Karpas-422 (cell line): ENCODE data around the gene LYZL1. TPM values are rescaled to one million over a fixed set of nuclear protein-coding genes. Genes with fewer than 3 reads are reported as not detected.

Experiments
- DNase-seq: peaks from one replicate; pipeline ENCODE4 v3.0.0-alpha.2; 2015
- H2AFZ ChIP-seq: fragments of 200-600 bp; sonication (generic); 2 replicates; pipeline ENCODE4 v1.6.1; 2014; ENCODE audit warnings: antibody characterized with exemption, low read length, mixed read lengths
- H3K27ac ChIP-seq: fragments of 200-600 bp; sonication (generic); 2 replicates; pipeline ENCODE4 v1.5.1; 2014; ENCODE audit warnings: mild to moderate bottlenecking, low read length, moderate library complexity
- H3K27me3 ChIP-seq: fragments of 200-600 bp; sonication (generic); 2 replicates; pipeline ENCODE4 v1.6.1; 2014; ENCODE audit warnings: low read length, mixed read lengths
- H3K36me3 ChIP-seq: fragments of 200-600 bp; sonication (generic); 2 replicates; pipeline ENCODE4 v1.6.1; 2014; ENCODE audit warnings: low read length, mixed read lengths; ENCODE audit not compliant: insufficient read depth
- H3K4me1 ChIP-seq: fragments of 200-600 bp; sonication (generic); 2 replicates; pipeline ENCODE4 v1.6.1; 2014; ENCODE audit warnings: mild to moderate bottlenecking, low read length, mixed read lengths
- H3K4me2 ChIP-seq: fragments of 200-600 bp; sonication (generic); 2 replicates; pipeline ENCODE4 v1.6.1; 2014; ENCODE audit warnings: low read length, low read depth, mild to moderate bottlenecking; ENCODE audit not compliant: poor library complexity, severe bottlenecking
- H3K4me3 ChIP-seq: fragments of 200-600 bp; sonication (generic); 2 replicates; pipeline ENCODE4 v1.5.1; 2014; ENCODE audit warnings: mild to moderate bottlenecking, antibody characterized with exemption, low read length, mixed read lengths
- H3K79me2 ChIP-seq: fragments of 200-600 bp; sonication (generic); 2 replicates; pipeline ENCODE4 v1.6.1; 2014; ENCODE audit warnings: mild to moderate bottlenecking, low read length, mixed read lengths
- H3K9ac ChIP-seq: fragments of 200-600 bp; sonication (generic); 2 replicates; pipeline ENCODE4 v1.6.0; 2014; ENCODE audit warnings: low read length
- H3K9me2 ChIP-seq: fragments of 200-600 bp; sonication (generic), shearing (Covaris generic); replicated peaks from 2 replicates; pipeline ENCODE4 v1.6.0; 2014; ENCODE audit warnings: mild to moderate bottlenecking, low read length, moderate library complexity; ENCODE audit not compliant: insufficient read depth
- H3K9me3 ChIP-seq: fragments of 300-700, 200-600 bp; sonication (generic); 2 replicates; pipeline ENCODE4 v1.6.1; 2014; ENCODE audit warnings: low read length, mixed read lengths
- H4K20me1 ChIP-seq: fragments of 200-600 bp; sonication (generic); 2 replicates; pipeline ENCODE4 v1.6.1; 2014; ENCODE audit warnings: mild to moderate bottlenecking, antibody characterized with exemption, low read length, low read depth; ENCODE audit not compliant: insufficient read depth
- total RNA-seq: library from RNA; depleted of rRNA; stranded (reverse); fragments of >200 nt; shearing (Covaris generic); gene quantifications from 2 replicates; pipeline ENCODE4 v1.2.3, GENCODE V29; 2014; ENCODE audit warnings: low replicate concordance

LYZL1 gene
- total RNA-seq, 1 experiment from 2014 or later: not detected

GRCh38 chr10:29268011-29268410, 20.9 kb upstream of the LYZL1 start:
- Histone ChIP-seq H3K4me3 (no peak overlapping the region), H3K36me3 (no peaks in the 10 kb centered on the region)

GRCh38 chr10:29269486-29269885, 19.4 kb upstream of the LYZL1 start:
- Histone ChIP-seq H3K79me2 (no peaks in the 10 kb centered on the region), H3K9me2 (no peaks in the 10 kb centered on the region), H3K4me1 (no peaks in the 10 kb centered on the region), H3K4me3 (no peak overlapping the region), H3K9me3 (no peaks in the 10 kb centered on the region), H3K36me3 (no peaks in the 10 kb centered on the region), H2AFZ (no peak overlapping the region), H3K27ac (no peak overlapping the region), H3K4me2 (no peak overlapping the region), H4K20me1 (no peaks in the 10 kb centered on the region), H3K9ac (no peak overlapping the region), H3K27me3 (no peaks in the 10 kb centered on the region)
- no peak for DNase-seq

More at GRCh38 chr10:29268011-29268410, 20.9 kb upstream of the LYZL1 start:
- Histone ChIP-seq H3K4me2 (no peak overlapping the region), H4K20me1 (no peaks in the 10 kb centered on the region), H3K27ac (no peak overlapping the region), H3K79me2 (no peaks in the 10 kb centered on the region), H3K27me3 (no peaks in the 10 kb centered on the region), H3K9ac (no peak overlapping the region), H3K4me1 (no peaks in the 10 kb centered on the region), H3K9me2 (no peaks in the 10 kb centered on the region), H3K9me3 (no peaks in the 10 kb centered on the region), H2AFZ (no peak overlapping the region)
- no peak for DNase-seq

- Histone ChIP-seq H2AFZ (no peak overlapping the region), H3K9ac (no peak overlapping the region), H3K79me2 (no peaks in the 10 kb centered on the region), H3K27me3 (no peaks in the 10 kb centered on the region), H3K4me2 (no peak overlapping the region), H3K9me3 (no peaks in the 10 kb centered on the region), H3K4me1 (no peaks in the 10 kb centered on the region), H3K4me3 (no peak overlapping the region), H4K20me1 (no peaks in the 10 kb centered on the region), H3K36me3 (no peaks in the 10 kb centered on the region), H3K9me2 (no peaks in the 10 kb centered on the region), H3K27ac (no peak overlapping the region)
- DNase-seq: no peak
Observed at GRCh38 chr10:29270883-29271282, 18.0 kb upstream of the LYZL1 start.

- H3K4me2 ChIP-seq: no peak overlapping the region
- H3K27me3 ChIP-seq: no peaks in the 10 kb centered on the region
- H3K9me3 ChIP-seq: no peaks in the 10 kb centered on the region
- no peaks in the 10 kb centered on the region for H4K20me1 ChIP-seq
- H3K4me3 ChIP-seq: no peak overlapping the region
- H2AFZ ChIP-seq: no peak overlapping the region
- no peak for DNase-seq
- no peaks in the 10 kb centered on the region for H3K79me2 ChIP-seq
- H3K4me1 ChIP-seq: no peaks in the 10 kb centered on the region
- H3K36me3 ChIP-seq: no peaks in the 10 kb centered on the region
- no peaks in the 10 kb centered on the region for H3K9me2 ChIP-seq
- H3K27ac ChIP-seq: no peak overlapping the region
- no peak overlapping the region for H3K9ac ChIP-seq
Observed at GRCh38 chr10:29271877-29272276, 17.0 kb upstream of the LYZL1 start.

GRCh38 chr10:29273478-29273877, 15.4 kb upstream of the LYZL1 start:
- no peaks in the 10 kb centered on the region for H4K20me1 ChIP-seq
- H3K9me2 ChIP-seq: no peaks in the 10 kb centered on the region
- no peak for DNase-seq
- H3K9ac ChIP-seq: no peak overlapping the region
- H3K36me3 ChIP-seq: no peaks in the 10 kb centered on the region
- no peak overlapping the region for H3K4me2 ChIP-seq
- H3K4me3 ChIP-seq: no peak overlapping the region
- H3K27ac ChIP-seq: no peak overlapping the region
- no peak overlapping the region for H2AFZ ChIP-seq
- no peaks in the 10 kb centered on the region for H3K4me1 ChIP-seq
- H3K9me3 ChIP-seq: no peaks in the 10 kb centered on the region
- H3K79me2 ChIP-seq: no peaks in the 10 kb centered on the region
- no peaks in the 10 kb centered on the region for H3K27me3 ChIP-seq

- Histone ChIP-seq H3K9me3 (no peaks in the 10 kb centered on the region), H3K4me1 (no peaks in the 10 kb centered on the region), H3K27ac (no peak overlapping the region), H3K9ac (no peak overlapping the region), H3K36me3 (no peaks in the 10 kb centered on the region), H3K27me3 (no peaks in the 10 kb centered on the region), H3K4me3 (no peak overlapping the region), H3K79me2 (no peaks in the 10 kb centered on the region), H3K9me2 (no peaks in the 10 kb centered on the region), H2AFZ (no peak overlapping the region), H3K4me2 (no peak overlapping the region), H4K20me1 (no peaks in the 10 kb centered on the region)
- no peak for DNase-seq
Observed at GRCh38 chr10:29276251-29276850, 12.5 kb upstream of the LYZL1 start.

- no peaks in the 10 kb centered on the region for H3K79me2 ChIP-seq
- H2AFZ ChIP-seq: no peak overlapping the region
- no peaks in the 10 kb centered on the region for H3K36me3 ChIP-seq
Observed at GRCh38 chr10:29277296-29277695, 11.6 kb upstream of the LYZL1 start.

GRCh38 chr10:29279779-29280487, 8.9 kb upstream of the LYZL1 start:
- Histone ChIP-seq H3K36me3 (no peaks in the 10 kb centered on the region), H3K27ac (no peak overlapping the region), H3K9me3 (no peaks in the 10 kb centered on the region), H4K20me1 (no peaks in the 10 kb centered on the region), H3K4me2 (no peak overlapping the region), H3K4me3 (no peak overlapping the region), H3K4me1 (no peaks in the 10 kb centered on the region), H3K27me3 (no peaks in the 10 kb centered on the region), H3K9me2 (no peaks in the 10 kb centered on the region), H3K79me2 (no peaks in the 10 kb centered on the region), H3K9ac (no peak overlapping the region), H2AFZ (no peak overlapping the region)
- DNase-seq: no peak

More at GRCh38 chr10:29277296-29277695, 11.6 kb upstream of the LYZL1 start:
- DNase-seq: no peak
- Histone ChIP-seq H3K4me2 (no peak overlapping the region), H3K9me2 (no peaks in the 10 kb centered on the region), H4K20me1 (no peaks in the 10 kb centered on the region), H3K9ac (no peak overlapping the region), H3K4me1 (no peaks in the 10 kb centered on the region), H3K27me3 (no peaks in the 10 kb centered on the region), H3K27ac (no peak overlapping the region), H3K9me3 (no peaks in the 10 kb centered on the region), H3K4me3 (no peak overlapping the region)
